ENCODE results near the gene GGACT. TPM values are rescaled to one million over a fixed set of nuclear protein-coding genes. Genes with fewer than 3 reads are reported as not detected.

GGACT gene
- total RNA-seq, 2 donors from 2014 or later, result 5.7 to 6.2 TPM

- H3K9me3 ChIP-seq (ENCODE audit: control insufficient read depth, low read length, poor library complexity, severe bottlenecking), result no peaks in the 10 kb centered on the region
- H3K4me3 Mint-ChIP-seq, result no peak overlapping the region
- H3K36me3 Mint-ChIP-seq (ENCODE audit: low read depth), result peaks cover 13% of the 10 kb centered on the region
- peaks cover 13% of the 10 kb centered on the region for H3K4me1 Mint-ChIP-seq
- DNase-seq (no peak), ATAC-seq (no peak)
- no peaks in the 10 kb centered on the region for H3K27me3 Mint-ChIP-seq
- H3K27ac Mint-ChIP-seq, result peak overlapping the region; percentile 29
These were observed 23.3 kb upstream of the GGACT start for GRCh38 chr13:100611678-100612492.

GRCh38 chr13:100610391-100611347 is 22.1 kb upstream of the GGACT start:
- ATAC-seq, result no peak
- Mint-ChIP-seq H3K4me3 (no peak overlapping the region), H3K27ac (no peak overlapping the region), H3K4me1 (peaks cover 13% of the 10 kb centered on the region), H3K27me3 (no peaks in the 10 kb centered on the region), H3K36me3 (ENCODE audit: low read depth) (peaks cover 13% of the 10 kb centered on the region)
- DNase-seq, result no peak
- H3K9me3 ChIP-seq (ENCODE audit: control insufficient read depth, low read length, poor library complexity, severe bottlenecking), result no peaks in the 10 kb centered on the region

- Mint-ChIP-seq H3K27me3 (no peaks in the 10 kb centered on the region), H3K36me3 (ENCODE audit: low read depth) (peaks cover 13% of the 10 kb centered on the region), H3K4me1 (peaks cover 13% of the 10 kb centered on the region), H3K4me3 (no peak overlapping the region), H3K27ac (no peak overlapping the region)
- DNase-seq, result no peak
- no peaks in the 10 kb centered on the region for H3K9me3 ChIP-seq (ENCODE audit: control insufficient read depth, low read length, poor library complexity, severe bottlenecking)
- peak; percentile 54 for ATAC-seq
These were observed 20.3 kb upstream of the GGACT start for GRCh38 chr13:100608906-100609305.

DNA sequence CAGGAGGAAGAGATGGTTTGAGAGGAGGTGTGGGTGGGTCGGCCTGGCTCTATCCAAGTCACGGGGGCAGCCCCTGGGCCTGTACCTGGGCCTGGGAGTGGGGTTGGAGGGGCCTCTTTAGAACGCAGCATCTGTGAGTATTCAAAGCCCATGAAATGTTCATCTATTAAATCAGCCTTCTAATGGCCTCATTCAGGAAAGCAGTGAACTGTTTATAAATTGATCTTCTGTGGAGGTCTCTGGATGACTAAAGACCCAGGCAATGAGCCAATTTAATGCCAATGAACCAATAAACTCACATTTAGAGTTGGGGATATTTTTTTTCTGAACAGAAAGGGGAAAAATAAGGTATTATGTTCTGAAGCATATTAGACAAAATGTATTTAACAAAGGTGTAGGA is 19.9 kb upstream of the GGACT start:
- Mint-ChIP-seq H3K4me1 (peaks cover 13% of the 10 kb centered on the region), H3K27me3 (no peaks in the 10 kb centered on the region), H3K36me3 (ENCODE audit: low read depth) (peaks cover 16% of the 10 kb centered on the region), H3K27ac (no peak overlapping the region), H3K4me3 (no peak overlapping the region)
- ATAC-seq (no peak), DNase-seq (no peak)
- no peaks in the 10 kb centered on the region for H3K9me3 ChIP-seq (ENCODE audit: control insufficient read depth, low read length, poor library complexity, severe bottlenecking)

DNA sequence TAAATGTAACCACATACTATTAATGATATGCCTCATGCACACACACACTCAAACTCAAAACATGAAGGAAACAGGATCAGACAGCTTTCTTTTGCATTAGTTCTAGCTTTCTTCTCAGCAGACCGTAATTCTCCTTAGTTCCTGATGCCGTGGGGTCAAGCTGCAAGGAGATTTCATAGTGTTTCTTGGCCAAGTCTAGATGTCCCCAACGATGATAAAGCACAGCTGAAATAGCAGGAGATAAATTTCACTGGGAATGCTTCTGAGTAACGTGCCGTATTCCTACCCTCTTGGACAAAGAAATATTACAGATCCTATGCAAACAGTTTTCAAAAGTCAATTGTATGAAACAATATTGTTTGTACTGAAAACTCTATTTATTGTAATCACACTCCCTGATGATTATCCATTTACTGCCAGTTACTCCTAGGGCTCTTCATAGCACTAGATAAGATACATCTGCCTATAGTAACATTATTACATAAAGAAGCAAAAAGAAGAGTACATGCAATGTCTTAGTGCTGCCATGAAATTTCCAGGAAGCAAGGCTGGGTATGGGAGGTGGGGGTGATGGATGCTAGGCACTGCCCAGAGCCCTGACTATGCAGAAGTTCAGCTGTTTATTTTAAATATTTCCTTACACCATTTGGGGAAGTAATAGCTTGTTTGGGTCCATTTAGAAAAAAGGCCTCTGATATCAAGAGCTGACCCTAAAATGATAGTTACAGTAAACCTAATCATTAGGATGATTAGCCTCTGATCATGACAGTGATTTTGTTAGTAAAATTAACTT is 16.5 kb upstream of the GGACT start:
- H3K9me3 ChIP-seq (ENCODE audit: control insufficient read depth, low read length, poor library complexity, severe bottlenecking), result no peaks in the 10 kb centered on the region
- Mint-ChIP-seq H3K4me3 (no peak overlapping the region), H3K36me3 (ENCODE audit: low read depth) (peaks cover 9% of the 10 kb centered on the region), H3K4me1 (peaks cover 16% of the 10 kb centered on the region), H3K27ac (no peak overlapping the region), H3K27me3 (no peaks in the 10 kb centered on the region)
- ATAC-seq (no peak), DNase-seq (no peak)

DNA sequence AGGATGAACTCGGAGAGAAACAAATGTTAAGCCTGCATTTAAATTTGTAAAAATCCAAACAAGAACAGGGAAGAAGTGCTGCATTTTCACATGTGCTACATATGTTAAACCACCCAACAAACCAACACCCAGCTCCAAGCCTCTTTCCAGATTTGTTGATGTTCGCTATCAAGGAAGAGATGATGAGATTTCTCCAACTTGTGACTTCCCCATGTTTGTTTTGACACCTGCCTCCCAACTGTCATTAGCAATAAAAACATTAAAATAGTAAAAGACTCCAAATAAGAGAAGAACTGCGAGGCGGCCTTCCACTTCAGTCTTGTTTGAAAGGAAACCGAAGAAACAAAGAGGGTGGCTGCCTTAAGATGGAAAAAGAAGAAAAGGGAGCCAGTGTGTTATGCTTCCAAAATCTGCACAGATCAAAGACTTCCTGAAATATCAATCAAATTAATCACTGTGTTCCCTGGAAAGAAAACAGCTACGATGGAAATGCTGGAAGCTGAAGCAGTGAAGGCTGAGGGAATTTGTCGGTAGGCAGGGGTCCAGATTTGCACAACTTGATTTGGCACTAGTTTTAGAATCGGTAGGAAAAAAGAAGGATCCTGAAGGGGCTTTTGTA is 14.0 kb upstream of the GGACT start:
- peaks cover 4% of the 10 kb centered on the region for H3K36me3 Mint-ChIP-seq (ENCODE audit: low read depth)
- H3K4me1 Mint-ChIP-seq, result peaks cover 5% of the 10 kb centered on the region
- H3K9me3 ChIP-seq (ENCODE audit: control insufficient read depth, low read length, poor library complexity, severe bottlenecking), result no peaks in the 10 kb centered on the region
- no peak for ATAC-seq
- no peaks in the 10 kb centered on the region for H3K27me3 Mint-ChIP-seq
- no peak for DNase-seq
- no peak overlapping the region for H3K4me3 Mint-ChIP-seq
- H3K27ac Mint-ChIP-seq, result peak overlapping the region; percentile 27

GRCh38 chr13:100601716-100602115 is 13.1 kb upstream of the GGACT start:
- no peak for ATAC-seq
- H3K4me3 Mint-ChIP-seq, result no peak overlapping the region
- peaks cover 4% of the 10 kb centered on the region for H3K36me3 Mint-ChIP-seq (ENCODE audit: low read depth)
- peak overlapping the region; percentile 27 for H3K27ac Mint-ChIP-seq
- peaks cover 5% of the 10 kb centered on the region for H3K4me1 Mint-ChIP-seq
- no peaks in the 10 kb centered on the region for H3K27me3 Mint-ChIP-seq
- H3K9me3 ChIP-seq (ENCODE audit: control insufficient read depth, low read length, poor library complexity, severe bottlenecking), result no peaks in the 10 kb centered on the region
- DNase-seq, result no peak

DNA sequence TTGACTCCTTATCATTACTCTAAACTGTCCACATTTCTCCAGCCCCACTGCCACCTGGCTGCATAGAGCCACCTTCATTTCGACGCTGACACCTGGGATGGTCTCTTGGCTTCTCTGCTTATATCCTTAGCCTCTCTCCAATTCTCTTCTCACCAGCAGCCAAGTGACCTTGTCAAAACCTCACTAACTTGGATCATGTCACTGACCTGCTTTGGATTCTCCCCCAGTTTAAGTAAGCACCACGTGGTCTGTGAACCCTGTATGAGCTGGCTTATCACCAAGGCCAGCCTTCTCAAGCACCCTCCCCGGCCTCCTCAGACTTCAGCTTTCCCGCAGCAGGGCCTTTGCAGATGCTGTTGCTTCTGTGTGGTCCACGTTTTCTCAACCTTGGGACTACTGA is 12.3 kb upstream of the GGACT start:
- no peak overlapping the region for H3K4me3 Mint-ChIP-seq

GRCh38 chr13:100600461-100600860 is 11.9 kb upstream of the GGACT start:
- peaks cover 5% of the 10 kb centered on the region for H3K4me1 Mint-ChIP-seq
- DNase-seq (no peak), ATAC-seq (no peak)
- H3K36me3 Mint-ChIP-seq (ENCODE audit: low read depth), result peaks cover 4% of the 10 kb centered on the region
- no peaks in the 10 kb centered on the region for H3K9me3 ChIP-seq (ENCODE audit: control insufficient read depth, low read length, poor library complexity, severe bottlenecking)
- H3K27me3 Mint-ChIP-seq, result no peaks in the 10 kb centered on the region
- H3K4me3 Mint-ChIP-seq, result no peak overlapping the region
- H3K27ac Mint-ChIP-seq, result no peak overlapping the region

More for the DNA sequence above, 12.3 kb upstream of the GGACT start:
- H3K4me1 Mint-ChIP-seq, result peaks cover 5% of the 10 kb centered on the region
- no peak overlapping the region for H3K27ac Mint-ChIP-seq
- H3K36me3 Mint-ChIP-seq (ENCODE audit: low read depth), result peaks cover 4% of the 10 kb centered on the region
- H3K9me3 ChIP-seq (ENCODE audit: control insufficient read depth, low read length, poor library complexity, severe bottlenecking), result no peaks in the 10 kb centered on the region
- no peaks in the 10 kb centered on the region for H3K27me3 Mint-ChIP-seq
- DNase-seq (no peak), ATAC-seq (no peak)

DNA sequence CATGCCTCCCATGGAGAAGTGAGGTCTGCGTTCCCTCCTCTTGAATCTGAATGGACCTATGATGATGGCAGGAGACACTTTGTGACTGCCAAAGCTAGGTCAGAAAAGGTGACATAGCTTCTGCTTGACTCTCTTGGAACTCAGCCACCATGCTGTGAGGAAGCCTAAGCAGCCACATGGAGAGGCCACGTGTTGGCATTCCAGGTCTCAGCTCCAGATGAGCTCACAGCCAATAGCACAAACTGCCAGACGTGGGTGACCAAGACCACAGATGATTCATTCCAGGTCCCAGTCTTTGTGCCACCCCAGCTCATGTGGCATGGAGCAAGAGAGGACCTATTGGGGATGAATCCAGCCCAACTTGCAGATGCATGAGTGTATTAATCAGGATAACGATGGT is 8.7 kb upstream of the GGACT start:
- ATAC-seq (no peak), DNase-seq (no peak)
- no peaks in the 10 kb centered on the region for H3K9me3 ChIP-seq (ENCODE audit: control insufficient read depth, low read length, poor library complexity, severe bottlenecking)
- H3K4me1 Mint-ChIP-seq, result peaks cover 3% of the 10 kb centered on the region
- H3K36me3 Mint-ChIP-seq (ENCODE audit: low read depth), result no peaks in the 10 kb centered on the region
- no peak overlapping the region for H3K27ac Mint-ChIP-seq
- H3K27me3 Mint-ChIP-seq, result no peaks in the 10 kb centered on the region
- no peak overlapping the region for H3K4me3 Mint-ChIP-seq

- H3K4me3 Mint-ChIP-seq, result no peak overlapping the region
- no peak for ATAC-seq
- H3K36me3 Mint-ChIP-seq (ENCODE audit: low read depth), result no peaks in the 10 kb centered on the region
- no peak for DNase-seq
- no peak overlapping the region for H3K27ac Mint-ChIP-seq
- H3K9me3 ChIP-seq (ENCODE audit: control insufficient read depth, low read length, poor library complexity, severe bottlenecking), result no peaks in the 10 kb centered on the region
- H3K27me3 Mint-ChIP-seq, result no peaks in the 10 kb centered on the region
- peaks cover 2% of the 10 kb centered on the region for H3K4me1 Mint-ChIP-seq
These were observed 7.9 kb upstream of the GGACT start for GRCh38 chr13:100596516-100596915.

DNA sequence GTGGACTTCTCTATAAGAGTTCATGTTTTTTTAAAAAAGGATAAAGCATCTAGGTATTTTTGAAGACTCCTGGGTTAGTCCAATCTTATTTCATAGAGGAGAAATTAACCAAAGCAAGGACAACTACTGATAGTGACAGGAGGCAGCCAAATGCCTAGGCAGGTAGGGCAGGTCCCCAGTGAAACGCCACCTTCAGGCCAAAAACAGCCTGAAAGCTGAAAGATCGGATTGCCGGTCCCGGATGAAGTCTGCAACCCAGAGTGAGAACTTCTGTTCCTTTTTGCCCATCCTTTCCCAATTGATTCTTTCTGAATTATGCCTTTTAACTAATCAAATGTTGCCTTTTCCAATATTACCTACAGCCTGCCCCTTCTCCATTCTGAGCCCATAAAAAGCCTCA is 6.1 kb upstream of the GGACT start:
- no peaks in the 10 kb centered on the region for H3K36me3 Mint-ChIP-seq (ENCODE audit: low read depth)
- H3K4me3 Mint-ChIP-seq, result no peak overlapping the region
- peak overlapping the region; percentile 32 for H3K27ac Mint-ChIP-seq
- no peak for DNase-seq
- H3K4me1 Mint-ChIP-seq, result no peaks in the 10 kb centered on the region
- no peaks in the 10 kb centered on the region for H3K9me3 ChIP-seq (ENCODE audit: control insufficient read depth, low read length, poor library complexity, severe bottlenecking)
- ATAC-seq, result no peak
- no peaks in the 10 kb centered on the region for H3K27me3 Mint-ChIP-seq

All from T-helper 17 cell (primary cell).